GM12872 (cell line): ENCODE measurements around the gene SDF4.

Source experiments
- TF ChIP-seq, protein P1 (sequence below): IDR thresholded peaks from 3 replicates; pipeline ENCODE4 v1.5.1; 2011; ENCODE audit warnings: low read depth, mild to moderate bottlenecking, low read length, moderate library complexity; ENCODE audit not compliant: insufficient read depth

Gene SDF4

DNA sequence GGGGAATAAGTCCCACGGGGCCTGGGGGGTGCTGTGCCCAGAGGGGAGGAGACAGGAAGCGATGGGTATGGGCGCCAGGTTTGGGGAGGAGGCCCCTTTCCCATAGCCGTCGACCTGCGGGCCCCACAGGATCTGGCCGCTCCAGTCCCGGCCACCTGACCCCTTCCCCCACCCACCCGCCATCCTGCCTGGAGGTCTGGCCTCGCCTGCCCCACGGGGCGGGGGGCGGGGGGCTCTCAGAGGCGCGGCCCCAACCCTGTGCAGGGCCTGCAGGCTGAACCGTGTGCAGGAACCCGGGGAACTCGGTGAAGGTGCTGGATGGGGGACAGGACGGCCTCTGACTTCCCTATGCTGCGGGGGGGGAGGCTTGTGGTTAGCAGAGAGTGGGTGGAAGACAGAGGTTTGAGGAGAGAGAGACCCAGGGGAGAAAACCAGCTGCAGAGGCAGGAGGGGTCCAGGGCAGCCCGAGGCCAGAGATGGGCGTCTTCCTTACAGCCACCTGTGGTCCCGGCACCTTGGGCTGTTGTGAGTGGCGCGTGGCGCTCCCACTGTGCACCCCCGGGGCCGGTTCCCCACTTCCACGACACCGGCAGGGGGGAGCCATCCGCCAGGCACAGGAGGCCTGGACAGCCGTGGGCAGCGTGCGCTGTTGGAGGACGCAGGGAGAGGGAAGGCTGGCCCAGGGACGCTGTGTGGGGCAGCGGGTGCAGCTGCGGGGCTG, 22.9 kb downstream of the SDF4 start:
- TF ChIP-seq, protein P1, sequence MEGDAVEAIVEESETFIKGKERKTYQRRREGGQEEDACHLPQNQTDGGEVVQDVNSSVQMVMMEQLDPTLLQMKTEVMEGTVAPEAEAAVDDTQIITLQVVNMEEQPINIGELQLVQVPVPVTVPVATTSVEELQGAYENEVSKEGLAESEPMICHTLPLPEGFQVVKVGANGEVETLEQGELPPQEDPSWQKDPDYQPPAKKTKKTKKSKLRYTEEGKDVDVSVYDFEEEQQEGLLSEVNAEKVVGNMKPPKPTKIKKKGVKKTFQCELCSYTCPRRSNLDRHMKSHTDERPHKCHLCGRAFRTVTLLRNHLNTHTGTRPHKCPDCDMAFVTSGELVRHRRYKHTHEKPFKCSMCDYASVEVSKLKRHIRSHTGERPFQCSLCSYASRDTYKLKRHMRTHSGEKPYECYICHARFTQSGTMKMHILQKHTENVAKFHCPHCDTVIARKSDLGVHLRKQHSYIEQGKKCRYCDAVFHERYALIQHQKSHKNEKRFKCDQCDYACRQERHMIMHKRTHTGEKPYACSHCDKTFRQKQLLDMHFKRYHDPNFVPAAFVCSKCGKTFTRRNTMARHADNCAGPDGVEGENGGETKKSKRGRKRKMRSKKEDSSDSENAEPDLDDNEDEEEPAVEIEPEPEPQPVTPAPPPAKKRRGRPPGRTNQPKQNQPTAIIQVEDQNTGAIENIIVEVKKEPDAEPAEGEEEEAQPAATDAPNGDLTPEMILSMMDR: no peak

DNA sequence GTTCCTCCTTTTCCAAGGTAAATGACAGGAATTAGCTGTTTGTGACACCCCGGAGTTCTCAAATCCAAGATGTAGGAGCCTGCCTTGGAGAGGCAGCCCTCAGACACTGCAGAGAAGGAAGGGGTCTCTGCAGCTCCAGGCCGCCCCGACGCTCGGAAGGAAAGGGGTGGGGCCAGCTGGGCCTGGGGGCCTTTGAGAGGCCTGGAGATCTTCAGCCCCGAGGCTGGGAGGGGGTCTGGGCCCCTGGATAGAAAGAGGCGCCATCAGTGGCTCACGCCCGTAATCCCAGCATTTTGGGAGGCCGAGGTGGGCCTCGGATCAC, 24.3 kb downstream of the SDF4 start:
- TF ChIP-seq, protein P1: no peak

DNA sequence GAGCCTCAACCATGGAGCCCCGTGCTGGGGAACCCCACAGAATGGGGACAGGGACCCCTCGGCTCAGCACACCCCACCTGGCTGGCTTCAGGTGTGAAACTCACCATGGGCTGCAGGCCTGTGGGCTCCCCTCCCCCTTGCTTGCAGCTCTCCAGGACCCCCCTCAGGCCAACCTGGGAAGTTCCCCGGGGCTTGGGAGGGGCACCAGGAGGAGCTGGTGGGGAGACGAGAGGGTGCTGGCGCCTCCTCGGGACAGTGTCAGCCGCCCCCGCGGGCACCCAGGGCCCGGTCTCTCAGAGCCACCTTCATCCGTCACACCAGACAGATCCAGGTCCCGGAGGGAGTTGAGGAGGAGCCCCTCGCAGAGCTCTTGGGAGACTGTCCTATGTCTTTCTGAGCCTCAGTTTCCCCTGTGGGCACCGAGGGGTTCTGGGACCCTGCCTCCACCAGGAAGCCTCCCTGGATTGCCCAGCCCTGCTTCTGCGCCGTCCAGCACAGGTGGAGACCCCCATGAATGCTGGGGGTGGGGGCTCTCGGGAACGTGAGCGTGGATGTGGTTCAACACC, 24.8 kb downstream of the SDF4 start:
- TF ChIP-seq, protein P1: 0 out of 3 replicates have a peak, but pooled peaks have one; percentile 10

DNA sequence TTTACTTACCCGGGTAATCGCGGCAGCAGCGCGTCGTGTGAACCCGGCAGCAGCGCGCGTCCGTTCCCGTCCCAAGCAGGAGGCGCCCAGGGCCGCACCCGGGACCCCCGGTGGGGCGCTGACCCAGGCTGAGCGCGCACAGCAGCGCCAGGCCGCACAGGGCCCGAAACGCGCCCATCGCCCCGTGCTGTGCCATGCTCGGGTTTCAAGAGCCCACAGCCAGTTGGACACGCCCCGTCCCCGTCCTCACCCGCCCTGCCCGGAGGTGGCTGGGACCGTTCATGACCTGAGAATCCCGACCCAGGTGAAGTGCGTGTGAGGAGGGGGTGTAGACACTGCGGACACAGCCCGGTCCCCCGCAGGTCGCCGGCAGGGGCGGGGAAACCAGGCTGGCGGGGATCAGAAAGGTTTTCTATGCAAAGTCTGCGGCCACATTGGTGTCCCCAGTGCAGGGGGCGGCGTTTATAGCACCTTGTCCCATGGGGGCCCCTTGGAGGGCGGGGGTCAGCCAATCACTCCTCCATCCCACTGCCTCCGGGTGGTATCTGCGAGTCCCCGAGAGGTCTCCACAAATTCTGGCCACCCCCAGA, 25.3 kb downstream of the SDF4 start, which contains the start of gene TNFRSF18:
TNFRSF18 (minus strand) TSS at position 217 of the 590 bp plus-strand sequence; CDS start at position 196, 21 bp downstream.
- TF ChIP-seq, protein P1: no peak

DNA sequence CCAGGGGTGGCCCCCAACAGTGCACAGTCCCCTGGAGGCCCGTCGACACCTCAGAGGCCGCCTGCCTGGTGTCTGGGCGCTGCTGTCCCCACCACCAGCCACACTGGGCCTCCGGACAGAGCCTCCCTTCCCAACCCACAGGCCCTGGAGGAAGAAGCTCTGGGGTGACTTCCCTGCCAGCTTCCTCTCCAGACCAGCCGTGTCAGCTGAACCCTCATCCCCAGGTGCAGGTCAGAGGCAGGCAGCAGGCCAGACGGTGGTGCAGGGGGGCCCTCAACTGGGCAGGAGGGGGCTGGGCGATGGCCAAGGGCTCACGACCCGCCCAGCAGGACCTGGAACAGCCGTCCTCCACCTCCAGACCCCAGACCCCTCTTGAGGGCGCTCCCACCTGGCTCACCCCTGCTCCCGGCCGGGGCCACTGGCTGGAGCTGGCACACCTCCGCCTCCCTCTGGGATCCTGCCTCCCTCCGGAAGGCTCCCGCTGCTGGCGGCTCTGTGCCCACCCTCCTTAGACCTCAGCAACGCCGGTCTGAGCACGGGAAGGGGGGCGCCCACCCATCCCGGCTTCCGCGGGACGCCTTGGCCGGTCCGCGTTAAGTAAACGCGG, 25.9 kb downstream of the SDF4 start:
- TF ChIP-seq, protein P1: no peak

DNA sequence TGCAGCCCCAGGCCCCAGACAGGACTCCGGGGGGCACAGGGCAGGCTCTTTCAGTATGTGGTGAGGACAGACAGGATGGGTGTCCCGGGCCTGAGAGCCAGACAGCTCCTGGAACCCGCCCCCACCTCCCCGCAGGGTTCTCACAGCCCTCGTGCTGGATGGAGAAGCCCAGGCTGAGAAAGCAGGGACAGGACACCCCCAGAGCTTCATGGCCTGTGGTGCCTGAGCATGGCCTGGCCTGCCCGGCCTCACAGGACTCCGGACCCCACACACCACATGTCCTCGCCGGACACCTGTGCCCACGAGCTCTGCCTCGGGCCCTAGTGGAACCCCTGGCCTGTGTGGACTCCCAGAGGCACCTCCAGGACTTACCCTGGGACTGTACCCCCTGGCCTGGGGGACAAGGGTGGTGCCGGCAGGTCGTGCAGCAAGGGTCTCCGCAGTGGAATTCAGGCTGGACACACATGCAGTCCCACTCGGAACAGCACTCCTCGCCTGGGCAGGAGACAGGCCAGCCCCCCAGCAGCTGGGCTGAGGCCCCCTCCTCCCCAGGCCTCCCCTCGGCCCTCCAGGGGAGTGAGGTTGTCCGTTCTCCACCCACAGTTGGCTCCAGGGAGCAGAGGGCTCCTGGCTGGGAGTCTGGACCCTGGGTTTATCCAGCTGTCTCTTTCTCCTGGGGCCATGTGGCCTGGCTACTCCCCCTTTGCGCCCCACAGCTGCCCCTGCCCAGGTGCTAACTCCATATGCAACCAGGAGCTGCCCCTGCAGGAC, 26.6 kb downstream of the SDF4 start:
- TF ChIP-seq, protein P1: no peak
